NCI-H526 (cell line): ENCODE data around the gene GALNT9.

Experiments
- DNase-seq, 2 experiments: peaks; one replicate each; lab custom pipeline; 2025; lab: John Stamatoyannopoulos, UW

Gene GALNT9

GRCh38 chr12:132325733-132326130 lies 3.7 kb downstream of the GALNT9 start:
- DNase-seq, result no peak

- no peak for DNase-seq
Measured at GRCh38 chr12:132324841-132325732, 4.3 kb downstream of the GALNT9 start.

GRCh38 chr12:132324173-132324572 lies 5.2 kb downstream of the GALNT9 start:
- DNase-seq, result no peak

- peak in 1 of 2 experiments; percentile 33 for DNase-seq
Measured at GRCh38 chr12:132323171-132324010, 6.0 kb downstream of the GALNT9 start.

- no peak for DNase-seq
Measured at GRCh38 chr12:132322206-132323132, 6.9 kb downstream of the GALNT9 start.

- DNase-seq, result no peak
Measured at GRCh38 chr12:132321321-132322118, 7.9 kb downstream of the GALNT9 start.

- no peak for DNase-seq
Measured at GRCh38 chr12:132320767-132321211, 8.6 kb downstream of the GALNT9 start.

GRCh38 chr12:132319991-132320570 lies 9.3 kb downstream of the GALNT9 start:
- DNase-seq, result no peak

GRCh38 chr12:132319359-132319950 lies 9.9 kb downstream of the GALNT9 start:
- no peak for DNase-seq

GRCh38 chr12:132318618-132319033 lies 10.8 kb downstream of the GALNT9 start:
- DNase-seq, result no peak

- no peak for DNase-seq
Measured at GRCh38 chr12:132318135-132318534, 11.3 kb downstream of the GALNT9 start.

GRCh38 chr12:132317233-132317938 lies 12.0 kb downstream of the GALNT9 start:
- DNase-seq, result no peak

GRCh38 chr12:132316497-132317232 lies 12.7 kb downstream of the GALNT9 start:
- DNase-seq, result no peak

- no peak for DNase-seq
Measured at GRCh38 chr12:132315951-132316350, 13.4 kb downstream of the GALNT9 start.

GRCh38 chr12:132315507-132315906 lies 13.9 kb downstream of the GALNT9 start:
- DNase-seq, result no peak

- DNase-seq, result no peak
Measured at GRCh38 chr12:132314516-132315233, 14.7 kb downstream of the GALNT9 start.

- no peak for DNase-seq
Measured at GRCh38 chr12:132314035-132314434, 15.4 kb downstream of the GALNT9 start.

- DNase-seq, result no peak
Measured at GRCh38 chr12:132313182-132313581, 16.2 kb downstream of the GALNT9 start.
